SK-N-SH (cell line): ENCODE measurements around the gene TAF11. TPM values are rescaled to one million over a fixed set of nuclear protein-coding genes. Genes with fewer than 3 reads are reported as not detected.

Experiments used
- CTCF ChIA-PET: fragments of 300-600, 350-600 bp; formaldehyde crosslinking; extraction: SDS; loops from one replicate; lab custom pipeline; 2021; lab: Yijun Ruan, JAX
- POLR2A ChIA-PET: fragments of 350-600 bp; sonication (Branson Sonifier 250); formaldehyde crosslinking; extraction: SDS; loops from one replicate; lab custom pipeline; 2020; ENCODE audit warnings: antibody characterized with exemption, inconsistent platforms; lab: Yijun Ruan, JAX
- DNase-seq: peaks from one replicate; pipeline ENCODE4 v3.0.0; 2012
- H2AFZ ChIP-seq: fragments of 200-600 bp; sonication (generic); 2 replicates; pipeline ENCODE4 v1.8.1; 2016; ENCODE audit warnings: antibody characterized with exemption, mild to moderate bottlenecking, low read depth
- H3F3A ChIP-seq: fragments of 200-600 bp; sonication (generic); replicated peaks from 2 replicates; pipeline ENCODE3; 2016; ENCODE audit warnings: antibody characterized with exemption, mild to moderate bottlenecking; ENCODE audit not compliant: insufficient read depth
- H3K27ac ChIP-seq, 2 experiments: fragments of 200-500 bp in 1 of 2; fragments of 200-600 bp in 1 of 2; sonication (Bioruptor generic) in 1 of 2; sonication (generic), shearing (Covaris generic) in 1 of 2; 2 replicates each; pipeline versions ENCODE4 v1.5.1 to v1.6.1; 2014 to 2016; ENCODE audit warnings: low read depth in 2 of 2, inconsistent platforms in 1 of 2, low read length in 1 of 2, mild to moderate bottlenecking in 1 of 2, mixed read lengths in 1 of 2
- H3K27me3 ChIP-seq: fragments of 200-600 bp; sonication (generic), shearing (Covaris generic); 2 replicates; pipeline ENCODE4 v1.6.1; 2016; ENCODE audit warnings: mixed run types; ENCODE audit not compliant: insufficient read depth
- H3K36me3 ChIP-seq, 2 experiments: fragments of 200-500 bp in 1 of 2; fragments of 200-600 bp in 1 of 2; sonication (Bioruptor generic) in 1 of 2; sonication (generic) in 1 of 2; replicated peaks in 1 of 2; 2 replicates each; pipeline versions ENCODE3 to v1.5.1; 2014 to 2016; ENCODE audit warnings: low read length in 1 of 2, mild to moderate bottlenecking in 1 of 2; ENCODE audit not compliant: insufficient read depth in 2 of 2, control insufficient read depth in 1 of 2
- H3K4me1 ChIP-seq, 2 experiments: fragments of 200-500 bp in 1 of 2; fragments of 200-600 bp in 1 of 2; sonication (Bioruptor generic) in 1 of 2; sonication (generic), shearing (Covaris generic) in 1 of 2; 2 replicates each; pipeline versions ENCODE4 v1.5.1 to v1.6.1; 2014 to 2016; ENCODE audit warnings: low read depth in 1 of 2, low read length in 1 of 2, mixed run types in 1 of 2; ENCODE audit not compliant: insufficient read depth in 2 of 2, control insufficient read depth in 1 of 2
- H3K4me2 ChIP-seq: fragments of 200-600 bp; sonication (generic), shearing (Covaris generic); 2 replicates; pipeline ENCODE4 v1.6.1; 2017; ENCODE audit warnings: mixed run types
- H3K4me3 ChIP-seq, 2 experiments: fragments of 200-500 bp in 1 of 2; fragments of 200-600 bp in 1 of 2; sonication (Bioruptor generic) in 1 of 2; sonication (generic), shearing (Covaris generic) in 1 of 2; 2 replicates each; pipeline versions ENCODE4 v1.5.1 to v1.8.1; 2014 to 2016; ENCODE audit warnings: low read depth in 2 of 2, inconsistent platforms in 1 of 2, low read length in 1 of 2, mild to moderate bottlenecking in 1 of 2, mixed read lengths in 1 of 2, moderate library complexity in 1 of 2
- H3K79me2 ChIP-seq: fragments of 200-600 bp; sonication (generic); 2 replicates; pipeline ENCODE4 v1.8.1; 2017; ENCODE audit warnings: mild to moderate bottlenecking; ENCODE audit not compliant: insufficient read depth
- H3K9ac ChIP-seq: fragments of 200-600 bp; sonication (generic); 2 replicates; pipeline ENCODE4 v1.6.1; 2017; ENCODE audit warnings: mixed run types
- H3K9me2 ChIP-seq: fragments of 200-600 bp; sonication (generic); 2 replicates; pipeline ENCODE4 v1.6.1; 2017; ENCODE audit warnings: mixed run types
- H3K9me3 ChIP-seq: fragments of 200-600 bp; sonication (generic); 2 replicates; pipeline ENCODE4 v1.6.1; 2017; ENCODE audit warnings: mixed run types, mild to moderate bottlenecking, moderate library complexity
- H4K20me1 ChIP-seq: fragments of 200-600 bp; sonication (generic); 2 replicates; pipeline ENCODE4 v1.6.1; 2017; ENCODE audit warnings: mild to moderate bottlenecking, mixed run types; ENCODE audit not compliant: insufficient read depth
- CHD2 ChIP-seq: fragments of 150-350 bp; IDR thresholded peaks from 2 replicates; pipeline ENCODE4 v1.6.1; 2018; ENCODE audit warnings: low read length; ENCODE audit not compliant: partially characterized antibody
- ELF1 ChIP-seq: IDR thresholded peaks from 2 replicates; pipeline ENCODE4 v1.4.0; 2012
- EP300 ChIP-seq, 2 experiments: IDR thresholded peaks; 2 replicates each; pipeline versions ENCODE4 v1.4.0 to v1.6.1; 2012; ENCODE audit warnings: borderline replicate concordance in 1 of 2, low read depth in 1 of 2, low read length in 1 of 2
- EZH2phosphoT487 ChIP-seq: fragments of 200-600 bp; sonication (generic); IDR thresholded peaks from 2 replicates; pipeline ENCODE4 v1.6.1; 2017; ENCODE audit warnings: low read depth, mixed run types, mild to moderate bottlenecking, antibody characterized with exemption, moderate library complexity, borderline replicate concordance
- FOSL2 ChIP-seq: IDR thresholded peaks from 2 replicates; pipeline ENCODE4 v1.4.0; 2012; ENCODE audit warnings: low read depth, mild to moderate bottlenecking, moderate library complexity, borderline replicate concordance
- GATA2 ChIP-seq: sonication (generic); formaldehyde crosslinking; IDR thresholded peaks from 2 replicates; pipeline ENCODE4 v1.5.0; 2020; ENCODE audit warnings: mild to moderate bottlenecking, missing genetic modification reagents
- JUND ChIP-seq: IDR thresholded peaks from 2 replicates; pipeline ENCODE4 v1.4.0; 2012
- NRF1 ChIP-seq: IDR thresholded peaks from 2 replicates; pipeline ENCODE4 v1.6.1; 2012; ENCODE audit warnings: low read depth, mild to moderate bottlenecking, low read length
- RFX5 ChIP-seq: IDR thresholded peaks from 2 replicates; pipeline ENCODE4 v1.6.1; 2012; ENCODE audit warnings: mild to moderate bottlenecking, improper control_type of control experiment, low read length
- SIN3A ChIP-seq: IDR thresholded peaks from 2 replicates; pipeline ENCODE4 v1.6.1; 2012; ENCODE audit warnings: low read depth, mild to moderate bottlenecking, low read length, moderate library complexity, borderline replicate concordance
- TCF12 ChIP-seq: IDR thresholded peaks from 2 replicates; pipeline ENCODE4 v1.4.0; 2012
- WGBS: methylation state at CpG from one replicate; pipeline ENCODE4 v1.1.6; 2017; ENCODE audit warnings: low lambda C conversion rate; 5-methylcytosine and 5-hydroxymethylcytosine counted together
- polyA plus RNA-seq, 3 experiments: library from polyadenylated mRNA; depleted of rRNA; stranded (reverse); fragments of >200 nt; gene quantifications; 2 replicates each; pipeline ENCODE4 v1.2.3, GENCODE V29; 2012

TAF11 gene
- polyA plus RNA-seq, 1 of the 3 experiments (the other 2 are of a cell fraction): 21.8 TPM

GRCh38 chr6:34924831-34925625, 37.2 kb upstream of the TAF11 start:
- 94% methylated on average over 9 of the region's 9 CpGs for WGBS

GRCh38 chr6:34922177-34922663, 34.4 kb upstream of the TAF11 start:
- H3K9me2 ChIP-seq: no peaks in the 10 kb centered on the region
- 54% methylated on average over 3 of the region's 3 CpGs for WGBS
- CTCF ChIA-PET: no interaction called here
- peak; percentile 28; the same call in 1 of the 2 replicates for TF ChIP-seq JUND
- TF ChIP-seq RFX5: no peak
- peak; percentile 14; the same call in 1 of the 2 replicates for TF ChIP-seq TCF12
- peak; percentile 41 for TF ChIP-seq FOSL2
- no peak for TF ChIP-seq EZH2phosphoT487
- H3K4me3 ChIP-seq: no peak overlapping the region
- no peaks in the 10 kb centered on the region for H3K36me3 ChIP-seq
- no peak overlapping the region for H3K9ac ChIP-seq
- POLR2A ChIA-PET: no interaction called here
- peaks cover 14% of the 10 kb centered on the region for H3F3A ChIP-seq
- no peaks in the 10 kb centered on the region for H3K79me2 ChIP-seq
- no peak overlapping the region for H2AFZ ChIP-seq
- H3K9me3 ChIP-seq: no peaks in the 10 kb centered on the region
- H4K20me1 ChIP-seq: no peaks in the 10 kb centered on the region; the same call in 1 of the 2 replicates
- H3K4me1 ChIP-seq: peaks cover 0 to 3% of the 10 kb centered on the region in 2 experiments; a peak in 1 of 4 replicates
- H3K27me3 ChIP-seq: no peaks in the 10 kb centered on the region
- DNase-seq: no peak
- no peak overlapping the region for H3K4me2 ChIP-seq
- H3K27ac ChIP-seq: peak overlapping the region in 1 of 2 experiments; percentile 21; a peak in 1 of 4 replicates

More at GRCh38 chr6:34924831-34925625, 37.2 kb upstream of the TAF11 start:
- Histone ChIP-seq H3K9me2 (no peaks in the 10 kb centered on the region), H3F3A (peaks cover 14% of the 10 kb centered on the region), H4K20me1 (no peaks in the 10 kb centered on the region; the same call in 1 of the 2 replicates), H2AFZ (no peak overlapping the region), H3K27me3 (no peaks in the 10 kb centered on the region), H3K9ac (no peak overlapping the region), H3K4me1 (peaks cover 5 to 8% of the 10 kb centered on the region in 2 experiments; a peak in 2 of 4 replicates), H3K36me3 (no peaks in the 10 kb centered on the region), H3K79me2 (no peaks in the 10 kb centered on the region), H3K9me3 (no peaks in the 10 kb centered on the region), H3K4me2 (no peak overlapping the region), H3K27ac (no peak overlapping the region), H3K4me3 (no peak overlapping the region)
- POLR2A ChIA-PET: no interaction called here
- no peak for TF ChIP-seq TCF12
- TF ChIP-seq NRF1: no peak
- no peak for TF ChIP-seq SIN3A
- TF ChIP-seq EP300 (IDR thresholded peaks at IDR 0.05; ENCODE audit: borderline replicate concordance in 1 of 2, low read depth in 1 of 2, low read length in 1 of 2): no peak
- no peak for TF ChIP-seq ELF1
- TF ChIP-seq GATA2 (CRISPR knock-in tag): no peak
- TF ChIP-seq RFX5: no peak
- no peak for TF ChIP-seq CHD2
- DNase-seq: no peak
- CTCF ChIA-PET: no interaction called here
